CD14-positive monocyte (primary cell): ENCODE data around the gene GRID1. TPM values are rescaled to one million over a fixed set of nuclear protein-coding genes. Genes with fewer than 3 reads are reported as not detected.

Experiments used
- DNase-seq, 3 donors: peaks; one replicate each; pipeline ENCODE4 v3.0.0-alpha.2; 2011 to 2022
- H2AFZ ChIP-seq: 2 replicates; pipeline ENCODE4 v1.6.0; 2012; ENCODE audit warnings: mild to moderate bottlenecking, low read depth, low read length, inconsistent platforms; ENCODE audit not compliant: insufficient read depth, poor library complexity, severe bottlenecking
- H3K27ac ChIP-seq, 2 donors: 1 replicate in 1 of 2; 2 replicates in 1 of 2; pipeline ENCODE4 v1.5.1; 2012 to 2013; ENCODE audit warnings: low read length in 2 of 2, control low read depth in 1 of 2, inconsistent platforms in 1 of 2, low read depth in 1 of 2, mild to moderate bottlenecking in 1 of 2
- H3K27me3 ChIP-seq, 2 donors: one replicate each; pipeline versions ENCODE4 v1.6.0 to v1.6.1; 2011 to 2013; ENCODE audit warnings: low read length in 2 of 2; ENCODE audit not compliant: control insufficient read depth in 2 of 2, insufficient read depth in 2 of 2
- H3K36me3 ChIP-seq, 2 donors: replicated peaks in 1 of 2; 1 replicate in 1 of 2; 2 replicates in 1 of 2; pipeline versions ENCODE4 v1.5.1 to v1.6.1; 2012 to 2013; ENCODE audit warnings: low read length in 2 of 2, control low read depth in 1 of 2, inconsistent platforms in 1 of 2, mild to moderate bottlenecking in 1 of 2; ENCODE audit not compliant: insufficient read depth in 2 of 2, control insufficient read depth in 1 of 2
- H3K4me1 ChIP-seq, 2 donors: 1 replicate in 1 of 2; 2 replicates in 1 of 2; pipeline versions ENCODE4 v1.5.1 to v1.6.1; 2012 to 2013; ENCODE audit warnings: low read length in 2 of 2, control low read depth in 1 of 2, inconsistent platforms in 1 of 2, mild to moderate bottlenecking in 1 of 2, moderate library complexity in 1 of 2; ENCODE audit not compliant: insufficient read depth in 2 of 2, control insufficient read depth in 1 of 2
- H3K4me2 ChIP-seq: replicated peaks from 2 replicates; pipeline ENCODE3; 2012; ENCODE audit warnings: low read length, moderate library complexity, mild to moderate bottlenecking; ENCODE audit not compliant: poor library complexity, severe bottlenecking; ENCODE audit errors: extremely low read depth
- H3K4me3 ChIP-seq, 3 experiments: fragments of 200-600 bp in 1 of 3; sonication (generic) in 1 of 3; replicated peaks in 1 of 3; 1 replicate in 2 of 3; 2 replicates in 1 of 3; pipeline ENCODE4 v1.5.1; 2011 to 2013; ENCODE audit warnings: low read length in 3 of 3, mild to moderate bottlenecking in 3 of 3, control low read depth in 2 of 3, low read depth in 2 of 3, inconsistent platforms in 1 of 3, moderate library complexity in 1 of 3
- H3K79me2 ChIP-seq: 2 replicates; pipeline ENCODE4 v1.6.0; 2012; ENCODE audit warnings: mild to moderate bottlenecking, control low read depth, inconsistent platforms, low read length, moderate library complexity; ENCODE audit not compliant: insufficient read depth
- H3K9ac ChIP-seq: 2 replicates; pipeline ENCODE4 v1.6.0; 2017; ENCODE audit warnings: low read length, mild to moderate bottlenecking; ENCODE audit not compliant: insufficient read depth, poor library complexity, severe bottlenecking
- H3K9me3 ChIP-seq, 2 donors: replicated peaks in 1 of 2; 1 replicate in 1 of 2; 2 replicates in 1 of 2; pipeline versions ENCODE4 v1.5.1 to v1.6.1; 2012 to 2013; ENCODE audit warnings: low read length in 2 of 2, control low read depth in 1 of 2; ENCODE audit not compliant: control insufficient read depth in 1 of 2, insufficient read depth in 1 of 2
- H4K20me1 ChIP-seq: 2 replicates; pipeline ENCODE4 v1.6.0; 2012; ENCODE audit warnings: mild to moderate bottlenecking, low read length, control low read depth, moderate library complexity; ENCODE audit not compliant: insufficient read depth
- H3K27ac Mint-ChIP-seq, 7 donors: one replicate each; pipeline ENCODE4 v1.8.0; 2020; ENCODE audit warnings: mild to moderate bottlenecking in 7 of 7, mixed read lengths in 7 of 7, moderate library complexity in 6 of 7, inconsistent platforms in 2 of 7
- H3K27me3 Mint-ChIP-seq, 3 donors: one replicate each; pipeline ENCODE4 v1.8.0; 2021 to 2022; ENCODE audit warnings: low read depth in 3 of 3, mild to moderate bottlenecking in 3 of 3, mixed read lengths in 3 of 3, moderate library complexity in 3 of 3, inconsistent platforms in 1 of 3
- H3K36me3 Mint-ChIP-seq, 2 donors: one replicate each; pipeline ENCODE4 v1.8.0; 2020; ENCODE audit warnings: mixed read lengths in 2 of 2, inconsistent platforms in 1 of 2, mild to moderate bottlenecking in 1 of 2
- H3K4me1 Mint-ChIP-seq: one replicate; pipeline ENCODE4 v1.8.0; 2020; ENCODE audit warnings: mild to moderate bottlenecking, mixed read lengths
- H3K4me3 Mint-ChIP-seq, 2 donors: one replicate each; pipeline ENCODE4 v1.8.0; 2020; ENCODE audit warnings: mild to moderate bottlenecking in 2 of 2, mixed read lengths in 2 of 2, moderate library complexity in 1 of 2
- H3K9me3 Mint-ChIP-seq, 7 donors: one replicate each; pipeline ENCODE4 v1.8.0; 2020 to 2022; ENCODE audit warnings: mixed read lengths in 7 of 7, mild to moderate bottlenecking in 6 of 7, moderate library complexity in 6 of 7, inconsistent platforms in 2 of 7
- WGBS: methylation state at CpG from one replicate; pipeline ENCODE4 v1.1.5; 2013; ENCODE audit warnings: missing lambda C conversion rate; ENCODE audit not compliant: insufficient coverage; 5-methylcytosine and 5-hydroxymethylcytosine counted together
- intact Hi-C, 2 donors: fragments of 100-400 bp; cut with micrococcal nuclease; formaldehyde crosslinking; loops; one replicate each; pipeline versions ENCODE4 v1.15.0 to v1.15.1; 2023
- polyA plus RNA-seq, 3 donors: library from polyadenylated mRNA; depleted of rRNA in 1 of 3; unstranded in 2 of 3; stranded (reverse) in 1 of 3; fragments of 300-500 nt in 2 of 3; fragments of >200 nt in 1 of 3; fragmentation: Illumina TruSeq in 2 of 3; gene quantifications; 1 replicate in 2 of 3; 2 replicates in 1 of 3; pipeline ENCODE4 v1.2.3, GENCODE V29; 2012 to 2021
- TF ChIP-seq, protein P1 (sequence below): fragments of 200-600 bp; IDR thresholded peaks from one replicate; pipeline ENCODE4 v1.8.0; 2022; ENCODE audit warnings: antibody characterized with exemption, mild to moderate bottlenecking

The GRID1 gene
- polyA plus RNA-seq, 3 donors = not detected

DNA sequence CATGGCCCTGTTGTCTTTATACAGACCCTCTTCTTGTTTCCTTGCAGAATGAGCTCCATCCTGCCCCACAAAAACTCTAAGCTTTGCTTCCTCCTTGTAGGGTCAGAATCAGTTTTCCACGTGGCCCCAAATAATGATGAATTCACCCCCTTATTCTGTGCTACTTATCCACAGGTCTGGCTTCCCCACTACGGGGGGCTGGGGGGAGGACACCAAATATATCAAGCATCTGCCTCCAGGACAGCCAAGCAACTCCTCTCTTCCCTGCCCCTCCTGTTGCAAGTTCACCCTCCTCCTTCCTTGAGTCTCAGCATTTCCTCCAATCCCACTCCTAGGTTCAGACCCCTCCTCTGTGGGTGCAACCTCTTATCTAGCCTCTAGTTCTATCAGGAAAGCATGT, 743.3 kb downstream of the GRID1 start:
- Histone ChIP-seq H3K4me2 (no peak overlapping the region), H3K36me3 (no peaks in the 10 kb centered on the region), H3K9ac (no peak overlapping the region), H3K4me3 (no peak overlapping the region), H3K27ac (no peak overlapping the region), H4K20me1 (no peaks in the 10 kb centered on the region), H3K79me2 (no peaks in the 10 kb centered on the region), H3K9me3 (no peaks in the 10 kb centered on the region), H3K27me3 (no peaks in the 10 kb centered on the region), H2AFZ (no peak overlapping the region), H3K4me1 (no peaks in the 10 kb centered on the region)
- 89% methylated on average over 1 of the region's 2 CpGs for WGBS
- Mint-ChIP-seq H3K36me3 (no peaks in the 10 kb centered on the region), H3K9me3 (peaks cover 0 to 5% (median 2%) of the 10 kb centered on the region in 7 donors), H3K4me1 (no peaks in the 10 kb centered on the region), H3K27me3 (no peaks in the 10 kb centered on the region), H3K4me3 (no peak overlapping the region), H3K27ac (no peak overlapping the region)
- intact Hi-C loops = no loop called here
- TF ChIP-seq, protein P1, sequence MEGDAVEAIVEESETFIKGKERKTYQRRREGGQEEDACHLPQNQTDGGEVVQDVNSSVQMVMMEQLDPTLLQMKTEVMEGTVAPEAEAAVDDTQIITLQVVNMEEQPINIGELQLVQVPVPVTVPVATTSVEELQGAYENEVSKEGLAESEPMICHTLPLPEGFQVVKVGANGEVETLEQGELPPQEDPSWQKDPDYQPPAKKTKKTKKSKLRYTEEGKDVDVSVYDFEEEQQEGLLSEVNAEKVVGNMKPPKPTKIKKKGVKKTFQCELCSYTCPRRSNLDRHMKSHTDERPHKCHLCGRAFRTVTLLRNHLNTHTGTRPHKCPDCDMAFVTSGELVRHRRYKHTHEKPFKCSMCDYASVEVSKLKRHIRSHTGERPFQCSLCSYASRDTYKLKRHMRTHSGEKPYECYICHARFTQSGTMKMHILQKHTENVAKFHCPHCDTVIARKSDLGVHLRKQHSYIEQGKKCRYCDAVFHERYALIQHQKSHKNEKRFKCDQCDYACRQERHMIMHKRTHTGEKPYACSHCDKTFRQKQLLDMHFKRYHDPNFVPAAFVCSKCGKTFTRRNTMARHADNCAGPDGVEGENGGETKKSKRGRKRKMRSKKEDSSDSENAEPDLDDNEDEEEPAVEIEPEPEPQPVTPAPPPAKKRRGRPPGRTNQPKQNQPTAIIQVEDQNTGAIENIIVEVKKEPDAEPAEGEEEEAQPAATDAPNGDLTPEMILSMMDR = no peak
- DNase-seq = no peak

DNA sequence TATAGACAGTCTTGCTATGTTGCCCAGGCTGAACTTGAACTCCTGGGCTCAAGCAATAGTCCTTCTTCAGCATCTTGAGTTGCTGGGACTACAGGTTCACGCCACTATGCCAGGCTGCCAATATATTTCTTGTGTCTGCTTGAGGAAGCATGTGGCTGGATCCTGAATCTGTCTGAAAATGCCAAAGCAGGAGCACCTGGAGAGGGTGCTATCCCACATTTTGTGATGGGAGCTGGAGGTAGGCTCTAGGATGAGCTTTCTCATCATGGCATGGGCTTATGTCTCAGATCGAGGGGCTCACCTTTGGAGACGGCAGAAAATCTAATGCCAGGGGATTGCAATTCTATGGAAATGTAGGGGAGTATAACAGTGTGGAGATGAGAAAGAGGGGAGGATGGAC, 744.2 kb downstream of the GRID1 start:
- TF ChIP-seq, protein P1 = no peak
- H3K4me1 ChIP-seq = no peaks in the 10 kb centered on the region
- H3K9ac ChIP-seq = no peak overlapping the region
- Mint-ChIP-seq H3K27ac (no peak overlapping the region), H3K4me3 (no peak overlapping the region), H3K9me3 (peaks cover 0 to 5% (median 2%) of the 10 kb centered on the region in 7 donors), H3K4me1 (no peaks in the 10 kb centered on the region), H3K27me3 (no peaks in the 10 kb centered on the region), H3K36me3 (no peaks in the 10 kb centered on the region)
- no peaks in the 10 kb centered on the region for H3K27me3 ChIP-seq
- no peak overlapping the region for H3K27ac ChIP-seq
- 91% methylated on average over 2 of the region's 3 CpGs for WGBS
- no peak overlapping the region for H3K4me2 ChIP-seq
- no peak for DNase-seq
- no peaks in the 10 kb centered on the region for H3K79me2 ChIP-seq
- no peaks in the 10 kb centered on the region for H4K20me1 ChIP-seq
- H3K9me3 ChIP-seq = no peaks in the 10 kb centered on the region
- H3K4me3 ChIP-seq = no peak overlapping the region
- no peaks in the 10 kb centered on the region for H3K36me3 ChIP-seq
- no peak overlapping the region for H2AFZ ChIP-seq
- intact Hi-C loops = no loop called here
